ENCODE data around the gene ZNF330. TPM values are rescaled to one million over a fixed set of nuclear protein-coding genes. Genes with fewer than 3 reads are reported as not detected.

ZNF330 gene
- polyA plus RNA-seq, 1 of the 3 experiments (the other 2 are of a cell fraction): 19.4 TPM

- TF ChIP-seq CTCF (IDR thresholded peaks at IDR 0.05): no peak
- no peak for TF ChIP-seq USF1 (IDR thresholded peaks at IDR 0.05; ENCODE audit: borderline replicate concordance, low read depth)
- no peak for TF ChIP-seq SIN3A (IDR thresholded peaks at IDR 0.05; ENCODE audit: borderline replicate concordance, low read depth, low read length)
These were observed 20.0 kb downstream of the ZNF330 start (continued) for GRCh38 chr4:141240671-141241070.

GRCh38 chr4:141241986-141242385 is 21.3 kb downstream of the ZNF330 start:
- no peak for DNase-seq
- Histone ChIP-seq H3K9me3 (no peaks in the 10 kb centered on the region), H3K79me2 (ENCODE audit: insufficient read depth) (no peaks in the 10 kb centered on the region), H3K4me1 (ENCODE audit: control insufficient read depth in 1 of 2, insufficient read depth in 2 of 2, low read depth in 1 of 2, low read length in 1 of 2) (peaks cover 0 to 3% of the 10 kb centered on the region in 2 experiments; a peak in 1 of 4 replicates), H3K27me3 (ENCODE audit: insufficient read depth) (no peaks in the 10 kb centered on the region), H4K20me1 (ENCODE audit: insufficient read depth) (no peaks in the 10 kb centered on the region), H2AFZ (ENCODE audit: low read depth) (no peak overlapping the region), H3K4me3 (ENCODE audit: low read depth in 2 of 2, low read length in 1 of 2) (no peak overlapping the region), H3K9ac (no peak overlapping the region), H3K4me2 (no peak overlapping the region), H3K27ac (ENCODE audit: low read depth in 2 of 2, low read length in 1 of 2) (no peak overlapping the region), H3F3A (replicated peaks; ENCODE audit: insufficient read depth) (peaks cover under 1% of the 10 kb centered on the region), H3K36me3 (replicated peaks in 1 of 2; ENCODE audit: control insufficient read depth in 1 of 2, insufficient read depth in 2 of 2, low read length in 1 of 2) (no peaks in the 10 kb centered on the region), H3K9me2 (no peaks in the 10 kb centered on the region)
- TF ChIP-seq REST (IDR thresholded peaks at IDR 0.05; ENCODE audit: low read depth, low read length): no peak
- no peak for TF ChIP-seq JUND (IDR thresholded peaks at IDR 0.05)
- WGBS (ENCODE audit: low lambda C conversion rate): 58% methylated on average over 1 of the region's 1 CpG
- ChIA-PET POLR2A (no interaction called here), CTCF (interaction anchor here (1.1 to 1.3 kb wide), 2 partner anchors 13 to 65 kb away, joined by 4 read pairs; no protein-coding TSS in a partner anchor)

- Histone ChIP-seq H3K4me1 (ENCODE audit: control insufficient read depth in 1 of 2, insufficient read depth in 2 of 2, low read depth in 1 of 2, low read length in 1 of 2) (peaks cover 0 to 3% of the 10 kb centered on the region in 2 experiments; a peak in 1 of 4 replicates), H2AFZ (ENCODE audit: low read depth) (no peak overlapping the region), H3K36me3 (replicated peaks in 1 of 2; ENCODE audit: control insufficient read depth in 1 of 2, insufficient read depth in 2 of 2, low read length in 1 of 2) (no peaks in the 10 kb centered on the region), H3K9ac (no peak overlapping the region), H4K20me1 (ENCODE audit: insufficient read depth) (no peaks in the 10 kb centered on the region), H3K4me2 (no peak overlapping the region), H3K4me3 (ENCODE audit: low read depth in 2 of 2, low read length in 1 of 2) (no peak overlapping the region), H3K9me3 (no peaks in the 10 kb centered on the region), H3K9me2 (no peaks in the 10 kb centered on the region), H3K27me3 (ENCODE audit: insufficient read depth) (no peaks in the 10 kb centered on the region), H3K79me2 (ENCODE audit: insufficient read depth) (no peaks in the 10 kb centered on the region), H3K27ac (ENCODE audit: low read depth in 2 of 2, low read length in 1 of 2) (no peak overlapping the region), H3F3A (replicated peaks; ENCODE audit: insufficient read depth) (no peaks in the 10 kb centered on the region)
- ChIA-PET CTCF (no interaction called here), POLR2A (no interaction called here)
- DNase-seq: no peak
- WGBS (ENCODE audit: low lambda C conversion rate): 82% methylated on average over 1 of the region's 1 CpG
- TF ChIP-seq EP300 (IDR thresholded peaks at IDR 0.05; ENCODE audit: borderline replicate concordance in 1 of 2, low read depth in 1 of 2, low read length in 1 of 2) (no peak), CTCF (IDR thresholded peaks at IDR 0.05) (no peak), POLR2AphosphoS5 (IDR thresholded peaks at IDR 0.05; ENCODE audit: low read depth, low read length) (no peak), FOXJ3 (CRISPR knock-in tag; IDR thresholded peaks at IDR 0.05) (no peak), EZH2phosphoT487 (IDR thresholded peaks at IDR 0.05; ENCODE audit: borderline replicate concordance, low read depth) (no peak), FOSL2 (IDR thresholded peaks at IDR 0.05; ENCODE audit: borderline replicate concordance, low read depth) (no peak), USF2 (IDR thresholded peaks at IDR 0.05; ENCODE audit: borderline replicate concordance, low read depth, low read length) (no peak), MAX (IDR thresholded peaks at IDR 0.05; ENCODE audit: low read depth) (no peak), RAD21 (IDR thresholded peaks at IDR 0.05; ENCODE audit: low read length) (no peak), FOXM1 (IDR thresholded peaks at IDR 0.05; ENCODE audit: low read depth) (no peak), ELF1 (IDR thresholded peaks at IDR 0.05) (no peak), SIN3A (IDR thresholded peaks at IDR 0.05; ENCODE audit: borderline replicate concordance, low read depth, low read length) (no peak), JUND (IDR thresholded peaks at IDR 0.05) (no peak)
These were observed 23.7 kb downstream of the ZNF330 start for GRCh38 chr4:141244419-141244818.
